Ishikawa (cell line): ENCODE results near the gene NTRK1.

ENCODE experiments used
- CREB1 ChIP-seq: IDR thresholded peaks from 2 replicates; pipeline ENCODE4 v1.6.1; 2012; ENCODE audit warnings: low read depth
- EGR1 ChIP-seq: IDR thresholded peaks from 2 replicates; pipeline ENCODE4 v1.6.1; 2012
- ZBTB7A ChIP-seq: IDR thresholded peaks from 2 replicates; pipeline ENCODE4 v1.6.1; 2012; ENCODE audit warnings: low read depth

GRCh38 chr1:156869455-156869854 lies 8.8 kb downstream of the NTRK1 start:
- TF ChIP-seq EGR1 (no peak), CREB1 (no peak), ZBTB7A (no peak)
